ENCODE data around the gene UBE2O.

The UBE2O gene

DNA sequence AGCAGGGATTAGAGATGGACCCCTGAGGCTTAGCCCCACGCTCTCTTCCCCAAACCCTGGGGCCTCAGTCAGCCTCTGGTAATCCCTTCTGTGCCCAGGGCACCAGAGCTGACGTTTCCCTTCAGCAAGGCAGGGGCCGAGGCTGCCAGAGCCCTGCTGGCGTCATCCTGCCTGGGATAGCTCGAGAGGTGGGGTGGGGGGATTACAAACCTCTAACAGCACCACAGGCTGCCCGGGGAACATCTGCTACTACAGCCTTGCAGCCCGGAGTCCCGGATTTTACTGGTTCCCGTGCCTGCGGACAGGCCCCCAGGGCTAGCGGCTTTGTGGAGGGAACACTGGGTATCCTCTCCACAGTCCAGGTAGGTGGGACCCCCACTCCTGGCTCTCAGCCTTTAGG is 14.4 kb upstream of the UBE2O start, which contains the start of gene AANAT:
TSS of gene AANAT (plus strand) at position 238 of the 400 bp plus-strand sequence. CDS start 1,144 bp downstream, outside the sequence.
- no peak for DNase-seq (ENCODE audit: low read depth)

DNA sequence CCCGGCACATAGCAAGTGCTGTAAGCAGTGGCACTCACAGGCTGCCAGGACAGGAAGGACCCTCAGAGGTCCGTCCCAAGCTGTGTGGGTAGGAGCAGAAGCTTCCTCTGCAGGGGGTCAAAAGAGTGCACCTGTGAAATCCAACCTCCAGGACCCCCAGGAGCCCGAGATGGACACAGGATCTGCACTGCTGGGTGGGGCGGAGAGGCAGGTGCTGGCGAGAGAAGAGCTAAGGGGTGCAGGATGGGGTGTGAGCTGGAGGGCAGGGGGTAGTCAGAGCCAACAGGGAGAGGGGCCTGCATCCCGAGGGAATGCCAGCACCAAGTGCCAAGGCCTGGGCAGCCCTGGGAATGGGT is 13.8 kb upstream of the UBE2O start:
- DNase-seq (ENCODE audit: low read depth): no peak

DNA sequence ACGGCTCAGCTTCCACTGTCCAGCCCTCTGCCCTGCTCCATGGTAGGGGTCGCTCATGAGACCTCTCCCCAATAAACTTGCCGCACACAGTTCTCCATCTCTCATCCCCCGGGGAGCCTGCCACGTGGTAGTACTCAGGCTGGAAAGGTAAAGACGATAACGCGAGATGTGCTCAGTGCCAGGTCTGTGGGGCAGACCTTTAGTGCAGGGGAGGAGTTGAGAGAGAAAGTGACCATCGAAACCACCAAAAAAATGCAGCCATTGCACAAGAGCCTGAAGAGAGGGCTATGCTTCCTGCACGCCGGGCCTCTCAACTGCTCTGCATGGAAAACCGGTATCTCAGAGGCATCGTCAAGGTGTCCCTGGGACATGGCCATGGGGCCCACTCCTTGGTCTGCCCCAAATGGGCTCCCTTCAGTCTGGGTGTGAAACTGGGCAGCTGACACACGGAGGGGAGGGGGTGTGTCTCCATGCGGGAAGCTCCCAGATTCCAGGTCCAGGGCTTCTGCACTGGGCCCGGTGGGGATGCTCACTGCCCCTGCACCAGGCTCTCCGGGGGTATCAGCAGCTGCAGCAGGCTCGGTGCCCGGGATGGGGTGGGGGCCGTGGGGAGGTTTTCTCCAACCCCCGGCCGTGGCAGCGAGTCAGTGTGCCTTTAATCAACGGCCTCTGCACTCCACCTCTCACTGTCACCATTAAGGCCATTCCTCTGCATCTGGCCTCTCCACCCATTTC is 9.8 kb upstream of the UBE2O start:
- DNase-seq (ENCODE audit: low read depth): no peak

DNA sequence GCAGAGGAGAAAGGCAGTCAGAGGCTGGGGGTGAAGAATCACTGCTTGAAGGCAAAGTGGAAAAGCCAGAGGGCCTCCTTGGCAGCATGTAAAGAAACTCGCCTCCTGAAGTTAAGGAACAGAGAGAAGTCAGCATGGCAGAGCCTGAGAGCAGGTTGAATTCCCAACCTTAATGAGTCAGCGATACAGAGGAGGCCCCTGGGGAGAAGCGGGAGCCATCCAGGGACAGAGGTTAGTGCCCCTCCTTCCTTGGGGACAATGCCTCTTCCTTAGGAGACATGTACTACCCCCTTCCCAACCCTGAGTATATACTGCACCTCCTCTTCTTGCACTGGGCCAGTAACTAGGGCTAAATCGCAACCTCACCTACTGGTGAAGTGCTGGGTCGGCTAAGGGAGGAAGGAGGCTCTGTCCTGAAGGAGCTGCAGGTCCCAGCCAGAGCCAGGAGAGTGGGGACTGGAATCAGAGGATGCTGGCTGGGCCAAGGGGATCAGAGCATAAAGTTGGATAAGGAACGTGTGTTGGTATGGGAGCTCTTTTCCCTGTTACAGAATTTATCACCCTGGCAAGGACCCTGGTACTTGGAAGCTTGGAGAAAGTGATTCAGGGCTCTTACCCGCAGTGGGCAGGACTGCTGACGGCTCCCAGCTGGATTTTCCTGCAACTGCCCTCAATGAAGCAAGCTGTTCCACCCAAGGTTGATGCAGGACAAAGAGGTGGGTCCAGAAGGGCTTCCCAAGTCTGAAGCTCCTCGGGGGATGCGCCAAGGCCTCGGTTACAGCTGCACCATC is 9.0 kb upstream of the UBE2O start:
- no peak for DNase-seq (ENCODE audit: low read depth)

DNA sequence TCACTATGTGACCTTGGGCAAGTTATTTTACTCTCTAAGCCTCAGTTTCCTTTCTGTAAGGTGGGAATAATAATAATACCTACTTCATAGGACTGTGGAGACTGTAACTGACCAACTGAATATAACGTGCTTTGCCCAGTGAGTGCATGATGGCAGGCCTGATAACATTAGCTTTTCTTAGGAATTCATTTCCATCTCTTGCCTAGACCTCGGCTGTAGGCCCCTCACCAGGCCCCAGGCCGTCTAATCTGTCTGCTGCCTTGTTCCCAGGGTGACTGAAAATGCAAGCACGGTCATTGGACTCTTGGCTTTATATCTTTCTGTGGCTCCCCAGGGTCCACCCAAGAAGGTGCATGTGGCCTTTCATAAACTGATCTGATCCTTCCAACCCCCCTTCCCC is 6.7 kb upstream of the UBE2O start:
- no peak for DNase-seq (ENCODE audit: low read depth)

DNA sequence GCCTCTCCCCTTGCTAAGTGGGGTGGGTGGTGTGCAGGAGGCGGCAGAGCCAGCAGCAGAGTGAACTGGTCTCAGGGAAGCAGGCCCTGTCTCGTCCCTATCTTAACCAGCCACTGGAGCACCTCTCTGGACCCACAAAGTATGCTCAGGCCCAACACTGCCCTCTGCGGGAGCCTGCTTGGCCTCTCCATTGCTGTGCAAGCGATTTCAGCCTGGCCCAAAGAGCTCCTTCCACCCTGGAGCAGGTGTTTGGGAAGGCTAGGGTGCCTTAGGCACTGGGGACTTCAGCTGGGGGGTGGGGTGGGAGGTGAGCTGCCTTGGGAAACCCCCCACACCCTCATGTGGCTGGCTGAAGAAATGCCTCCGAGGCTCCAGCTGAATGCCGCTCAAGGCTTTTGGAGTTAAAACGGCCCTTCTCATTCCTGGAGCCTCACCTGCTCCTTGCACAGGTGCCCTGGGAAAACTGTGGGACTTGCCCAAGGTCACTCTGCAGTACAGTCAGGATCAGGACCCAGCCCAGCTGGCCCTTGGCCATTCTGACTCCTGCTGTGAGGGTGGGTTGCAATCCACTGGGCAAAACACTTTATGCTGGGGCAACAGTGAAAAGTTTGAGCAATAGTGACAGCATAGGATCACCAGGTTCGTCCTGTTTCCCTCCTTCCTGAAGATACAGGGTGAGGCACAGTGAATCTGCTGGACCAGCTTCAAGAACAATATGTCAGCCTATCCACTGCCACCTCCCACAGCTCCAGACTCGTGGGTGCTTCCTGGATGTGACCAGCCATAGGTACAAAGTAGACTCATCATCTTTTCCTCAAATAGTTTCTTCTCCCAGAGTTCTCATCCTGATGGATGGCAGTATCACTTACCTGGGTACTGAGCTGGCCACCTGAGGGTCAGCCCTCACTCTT is 5.9 kb upstream of the UBE2O start:
- DNase-seq (ENCODE audit: low read depth): peak; percentile 42

DNA sequence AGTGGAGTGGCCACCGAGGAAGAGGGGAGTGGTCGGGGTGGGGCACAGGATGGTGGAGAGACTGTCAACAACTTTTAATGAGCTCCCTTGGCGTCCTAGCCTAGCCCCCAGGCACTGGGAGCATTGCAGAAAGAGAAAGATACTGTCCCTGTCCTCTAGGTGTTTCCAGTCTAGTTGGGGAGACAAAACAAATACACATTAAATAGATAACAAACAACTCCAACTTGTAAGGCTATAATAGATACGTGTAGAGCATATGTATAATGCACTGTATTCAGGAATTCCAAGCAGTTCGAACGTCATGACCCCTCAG is 435 bp upstream of the UBE2O start:
- DNase-seq (ENCODE audit: low read depth): no peak

DNA sequence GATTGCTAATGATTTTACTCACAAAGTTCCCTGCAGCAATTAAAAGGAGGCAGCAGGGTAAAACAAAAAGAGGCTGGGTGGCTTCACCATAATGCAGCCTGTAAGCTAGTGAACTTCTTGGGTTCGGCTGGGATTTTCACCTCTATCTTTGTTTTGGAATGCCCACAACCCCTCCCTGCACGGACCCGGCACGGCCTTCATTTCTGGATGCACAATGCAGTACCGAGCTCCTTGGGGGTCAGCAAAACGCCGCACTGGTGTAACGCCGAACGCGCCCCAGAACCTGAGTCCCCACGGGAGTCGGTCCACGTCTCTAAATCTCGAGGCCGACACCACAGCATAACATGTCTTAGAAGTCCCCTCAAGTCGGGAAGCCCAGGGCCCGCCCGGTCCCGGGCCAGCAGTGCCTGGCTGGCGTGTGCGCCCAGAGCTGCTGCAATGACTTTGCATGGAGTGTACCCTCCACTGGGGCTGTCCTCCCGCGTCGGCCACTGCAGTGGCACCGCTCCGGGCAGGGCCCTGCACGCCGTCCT is 759 bp downstream of the UBE2O start:
- no peak for DNase-seq (ENCODE audit: low read depth)

DNA sequence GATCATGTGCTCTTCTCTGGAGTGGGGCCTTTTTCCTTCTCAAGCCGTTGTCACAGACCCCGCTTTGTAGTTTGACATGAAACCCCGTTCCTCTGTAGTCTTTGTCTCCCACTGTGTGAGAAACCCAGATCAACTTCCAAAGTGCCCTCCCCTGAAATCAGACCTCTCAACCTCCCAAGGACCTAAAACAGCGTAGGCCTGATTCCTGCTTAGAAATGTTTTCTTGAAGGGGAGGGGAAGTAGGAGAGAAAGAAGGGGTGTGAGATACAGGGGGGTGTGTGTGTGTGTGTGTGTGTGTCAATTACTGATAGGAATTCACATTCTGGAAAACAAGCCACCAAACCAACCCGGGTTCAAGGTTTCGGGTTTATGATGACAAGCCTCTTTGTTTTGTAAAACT is 1.4 kb downstream of the UBE2O start:
- no peak for DNase-seq (ENCODE audit: low read depth)

DNA sequence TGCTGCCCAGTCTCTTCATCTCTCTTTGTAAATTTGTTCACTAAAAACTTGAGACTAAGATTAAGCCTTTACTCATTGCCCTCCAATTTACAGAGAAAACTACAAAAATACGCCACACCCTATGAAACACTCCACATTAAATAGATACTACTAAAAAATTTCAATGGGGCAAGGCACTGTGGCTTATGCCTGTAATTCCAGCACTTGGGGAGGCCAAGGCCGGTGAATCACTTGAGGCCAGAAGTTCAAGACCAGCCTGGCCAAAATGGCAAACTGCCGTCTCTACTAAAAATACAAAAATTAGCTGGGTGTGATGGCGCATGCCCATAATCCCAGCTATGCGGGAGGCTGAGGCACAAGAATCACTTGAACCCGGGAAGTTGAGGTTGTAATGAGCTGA is 3.8 kb downstream of the UBE2O start:
- DNase-seq (ENCODE audit: low read depth): no peak

DNA sequence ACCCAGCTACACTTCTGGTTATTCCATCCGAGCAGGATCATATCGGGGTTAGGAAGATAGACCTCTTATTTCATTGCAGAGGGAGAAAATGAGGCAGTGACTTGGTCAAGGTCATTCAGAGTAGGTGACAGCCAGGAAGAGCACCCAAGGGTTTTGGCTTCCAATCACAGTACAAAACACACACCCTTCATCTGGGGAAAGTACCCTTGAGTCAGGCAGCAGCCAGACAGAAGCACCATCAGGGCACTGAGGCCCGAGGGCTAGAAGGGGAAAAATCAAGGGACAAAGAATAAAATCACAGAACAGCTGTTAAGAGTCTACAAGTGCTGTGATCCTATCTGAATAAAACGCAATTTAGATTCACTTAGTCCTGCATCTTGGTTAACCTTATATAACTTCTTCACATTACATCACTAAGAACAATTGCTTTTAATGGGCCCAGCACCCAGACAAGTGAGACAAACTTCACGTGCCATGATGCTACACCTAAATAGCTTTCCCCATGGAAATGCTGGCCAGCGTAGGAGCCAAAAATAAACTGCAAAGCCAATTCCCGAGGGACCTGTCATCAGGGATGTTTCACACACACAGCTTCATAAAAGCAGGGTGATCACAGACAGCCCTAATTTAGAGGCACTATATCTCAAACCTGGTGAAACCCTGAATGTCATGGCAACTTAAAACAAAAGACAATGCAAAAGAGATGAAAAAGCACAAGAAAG is 4.9 kb downstream of the UBE2O start:
- DNase-seq (ENCODE audit: low read depth): no peak

DNA sequence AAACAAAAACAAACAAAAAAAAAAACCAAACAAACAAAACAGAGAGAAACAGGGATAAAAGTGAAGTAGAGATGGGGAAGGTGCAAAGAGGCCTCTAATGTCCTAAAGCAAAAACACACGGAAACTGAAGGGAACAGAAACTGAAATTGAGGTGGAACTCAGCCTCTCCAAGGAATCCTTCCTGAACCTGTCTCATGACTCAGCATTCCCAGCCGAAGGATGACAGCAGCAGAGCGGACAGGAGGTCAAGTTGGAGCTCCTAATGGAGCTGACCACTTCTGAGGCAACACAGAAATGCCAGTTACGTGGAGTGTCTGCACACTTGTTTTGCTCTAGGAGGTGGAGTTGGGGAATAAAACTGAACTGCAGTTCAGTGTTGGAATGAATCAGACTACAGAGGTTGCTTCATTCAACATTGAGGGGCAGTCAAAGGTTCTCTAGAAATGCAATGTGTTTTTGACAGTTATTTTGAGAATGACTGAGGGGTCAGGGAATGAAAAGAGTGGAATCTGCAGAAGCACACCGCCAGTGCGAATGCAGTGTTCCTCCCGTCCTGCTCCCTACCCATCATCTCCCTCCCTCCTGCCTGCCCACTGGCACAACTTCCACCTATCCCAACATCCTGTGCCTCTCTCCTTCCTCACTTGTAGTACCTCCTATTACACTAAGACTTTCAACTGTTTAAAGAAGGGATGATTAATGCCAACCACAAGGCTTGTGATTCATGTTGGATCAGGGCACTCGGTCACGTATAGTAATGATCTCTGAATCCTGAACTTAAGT is 6.3 kb downstream of the UBE2O start:
- peak; percentile 71 for DNase-seq (ENCODE audit: low read depth)

DNA sequence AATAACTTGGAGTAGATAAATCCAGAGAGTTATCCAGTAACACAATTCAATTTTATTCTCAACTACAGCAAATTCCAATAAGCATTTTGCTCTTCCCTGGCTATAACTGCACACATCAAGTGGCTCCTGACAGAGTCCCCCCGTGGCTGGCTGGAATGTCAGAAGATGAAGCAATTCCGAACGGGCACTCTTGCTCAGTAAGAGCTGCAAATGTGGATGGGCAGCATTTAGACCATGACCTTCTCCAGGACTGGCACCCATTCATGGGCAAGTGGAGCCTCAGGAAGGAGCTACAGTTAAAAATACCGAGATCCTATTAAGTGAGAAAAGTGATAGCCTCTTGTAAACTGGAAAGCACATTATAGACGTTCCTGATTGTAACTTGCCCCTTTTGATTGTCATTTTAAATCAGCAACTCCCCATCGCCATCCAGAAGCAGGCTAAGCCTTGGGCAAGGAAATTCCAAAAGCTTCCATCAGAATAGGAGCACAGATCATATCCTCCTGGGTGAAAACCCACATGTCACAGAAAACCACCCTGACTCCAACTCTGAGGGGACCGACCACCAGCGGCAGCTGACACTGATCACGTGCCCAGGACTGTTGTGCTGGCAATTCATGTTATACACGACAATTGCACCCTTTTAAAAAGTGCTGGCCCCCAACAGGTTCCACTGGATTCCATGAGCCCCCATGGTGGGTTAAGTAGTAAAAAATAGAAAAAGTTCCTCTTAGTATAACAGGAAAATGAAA is 7.1 kb downstream of the UBE2O start:
- no peak for DNase-seq (ENCODE audit: low read depth)

DNA sequence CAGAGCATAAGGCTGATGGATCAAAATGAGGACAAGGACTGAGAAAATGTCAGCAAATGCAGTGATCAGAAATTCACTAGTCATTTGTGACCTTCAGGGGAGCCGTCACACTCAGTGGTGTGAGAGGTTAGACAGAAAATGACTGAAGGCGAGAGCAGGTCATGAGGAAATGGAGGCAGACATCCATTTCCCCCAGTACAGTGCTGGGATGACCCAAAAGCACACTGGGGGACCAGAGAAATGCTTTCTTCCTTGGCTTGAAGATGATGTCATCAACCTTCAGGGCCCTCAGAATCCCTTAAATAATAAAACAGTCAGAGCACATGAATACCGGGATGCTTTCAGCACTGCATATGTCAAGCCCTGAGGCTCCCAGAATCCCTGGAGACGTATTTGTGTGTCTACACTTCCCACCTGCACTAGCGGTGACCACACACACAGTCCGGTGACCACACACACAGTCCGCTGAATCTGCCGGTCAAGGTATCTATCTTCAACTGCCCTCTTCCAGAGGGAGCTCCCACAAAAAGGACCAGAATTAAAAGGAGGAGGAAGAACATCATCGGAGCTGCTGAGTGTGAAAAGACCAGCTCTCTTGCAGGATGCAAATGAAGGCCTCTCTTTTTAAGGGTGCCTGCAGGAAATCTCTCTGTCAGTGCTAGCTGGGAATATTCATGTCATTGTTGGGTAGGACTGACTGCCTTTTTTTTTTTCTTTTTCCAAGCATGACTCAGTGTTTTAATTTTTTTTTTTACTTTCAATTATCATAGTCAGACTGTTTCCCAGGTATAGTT is 8.2 kb downstream of the UBE2O start:
- DNase-seq (ENCODE audit: low read depth): no peak

DNA sequence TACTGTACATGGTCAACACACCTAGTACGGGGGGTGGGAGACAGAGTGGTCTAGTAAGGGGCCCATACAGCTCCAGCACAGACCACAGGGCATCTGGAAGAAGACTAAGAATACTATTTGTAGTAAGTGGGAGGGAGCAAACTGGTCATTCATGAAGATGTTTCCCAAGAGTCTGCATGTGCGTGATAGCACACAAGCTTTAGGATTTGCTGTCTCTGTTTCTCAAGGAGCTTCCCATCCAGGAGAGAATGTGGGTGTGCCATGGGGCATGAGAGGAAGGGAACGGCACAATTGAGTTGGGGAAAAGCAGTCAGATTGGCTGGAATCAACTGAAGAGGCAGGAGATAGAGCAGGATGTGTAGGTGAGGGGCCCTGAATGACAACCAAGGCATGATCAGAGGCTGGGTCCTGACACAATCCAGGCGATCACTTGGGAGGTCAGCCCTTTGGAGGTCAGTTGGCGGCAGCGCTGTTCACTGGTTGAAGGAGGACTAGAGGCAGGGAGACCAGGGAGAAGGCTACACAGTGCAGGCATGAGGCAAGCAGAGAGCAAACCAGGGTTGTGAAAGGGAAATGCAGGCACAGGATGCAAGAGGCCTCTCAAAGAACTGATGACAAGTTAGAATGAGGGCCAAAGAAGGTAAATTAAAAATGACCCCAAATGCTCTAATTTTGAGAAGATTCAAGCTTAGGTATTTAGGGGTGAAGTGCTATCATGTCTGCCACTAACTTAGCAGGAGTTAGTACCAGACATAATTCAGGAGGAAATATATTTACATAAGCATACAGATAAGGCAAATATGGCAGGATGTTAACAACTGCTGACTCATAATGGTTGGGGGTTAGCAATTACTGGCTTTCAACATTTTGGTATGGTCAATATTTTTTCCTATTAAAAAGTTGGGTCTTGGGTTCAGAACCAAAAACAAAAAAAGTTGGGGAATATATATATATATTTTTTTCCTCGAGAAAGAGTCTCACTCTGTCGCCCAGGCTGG is 10.3 kb downstream of the UBE2O start:
- no peak for DNase-seq (ENCODE audit: low read depth)

DNA sequence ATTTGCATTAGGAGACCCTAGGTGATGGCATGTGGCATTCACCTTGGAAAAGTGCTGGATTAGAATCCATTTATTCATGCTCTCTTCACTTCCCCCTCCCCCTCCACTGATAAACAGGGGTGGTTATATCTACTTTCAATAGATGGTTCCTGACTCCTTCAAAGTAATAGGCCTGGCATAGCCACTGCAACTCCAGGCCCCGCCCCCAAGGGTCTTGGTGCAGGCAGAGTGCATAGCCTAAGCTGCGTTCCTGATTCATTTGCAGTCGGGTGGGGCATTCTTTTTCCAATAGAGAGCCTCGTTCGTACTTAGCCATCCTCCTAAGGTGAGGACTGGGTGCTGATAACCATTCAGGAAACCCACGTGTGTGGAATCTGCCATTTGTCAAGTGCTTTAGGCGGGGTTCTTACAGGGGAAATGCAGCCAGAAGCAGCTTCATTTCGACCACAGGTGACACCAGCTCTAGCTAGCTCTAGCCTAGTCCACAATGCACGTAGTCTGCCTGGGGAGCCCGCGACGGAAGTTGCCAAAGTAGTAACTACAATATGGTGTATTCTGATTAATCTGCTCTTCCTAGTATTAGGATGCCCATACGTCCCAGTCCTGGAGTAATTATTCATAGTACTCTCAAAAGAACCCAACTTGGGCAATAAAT is 11.1 kb downstream of the UBE2O start:
- no peak for DNase-seq (ENCODE audit: low read depth)

DNA sequence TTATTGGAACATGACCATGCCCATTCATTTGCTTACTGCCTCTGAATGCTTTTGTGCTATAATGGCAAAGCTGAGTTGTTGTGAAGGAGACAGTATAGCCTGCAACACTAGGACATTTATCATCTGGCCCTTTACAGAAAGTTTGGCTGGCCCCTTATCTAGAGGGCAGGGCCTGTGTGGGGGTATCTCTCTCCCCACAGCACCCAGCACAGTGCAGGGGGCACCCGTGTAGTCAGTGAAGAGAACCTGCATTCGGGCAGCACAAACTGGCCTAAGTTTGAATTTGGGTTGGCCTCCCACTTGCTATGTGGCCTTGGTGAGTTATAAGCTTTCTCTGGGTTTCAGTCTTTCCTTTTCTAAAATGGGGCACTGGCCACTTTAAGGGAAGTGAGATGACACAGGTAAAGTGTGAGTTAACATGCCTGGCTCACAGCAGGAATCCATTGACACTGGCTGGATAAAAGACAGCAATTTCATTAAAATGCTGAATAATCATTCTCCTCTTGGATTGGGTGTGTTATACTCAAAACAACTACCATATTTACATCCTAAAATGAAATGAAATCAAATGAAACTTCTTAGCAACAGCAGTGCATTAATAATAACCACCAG is 12.1 kb downstream of the UBE2O start:
- no peak for DNase-seq (ENCODE audit: low read depth)
